ENCODE results near the gene RAP2B. TPM values are rescaled to one million over a fixed set of nuclear protein-coding genes. Genes with fewer than 3 reads are reported as not detected.

The RAP2B gene
- total and polyA plus RNA-seq, 3 experiments from 2014 or later: 17.8 to 20.3 (median 18.3) TPM

DNA sequence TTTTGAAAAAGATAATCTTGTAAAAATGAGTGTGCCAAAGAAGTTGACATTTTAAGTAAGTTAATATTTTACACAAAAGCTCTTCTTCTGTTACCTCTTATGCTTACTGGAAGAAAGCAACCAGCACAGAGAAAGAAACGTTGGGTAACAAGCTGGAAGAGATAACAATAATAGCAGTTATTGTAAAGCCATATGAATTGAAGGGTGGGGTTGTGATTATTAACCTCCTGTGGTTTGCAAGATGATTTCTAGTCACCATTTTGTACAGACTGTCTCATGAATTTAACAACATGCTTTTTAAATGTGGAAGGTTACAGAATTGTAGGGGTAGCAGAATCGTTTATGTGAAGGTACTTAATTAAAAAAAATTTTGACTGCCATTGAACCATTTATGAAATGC, 9.2 kb downstream of the RAP2B start:
- H3K4me1 ChIP-seq (ENCODE audit: insufficient read depth, low read length): peaks cover 24% of the 10 kb centered on the region
- peaks cover 65 to 77% (median 74%) of the 10 kb centered on the region in 3 donors for H3K4me1 Mint-ChIP-seq
- no peak overlapping the region for H3K27ac ChIP-seq (ENCODE audit: low read depth, low read length)
- H3K4me3 Mint-ChIP-seq: no peak overlapping the region
- H3K36me3 Mint-ChIP-seq: peaks cover 2 to 28% (median 4%) of the 10 kb centered on the region in 3 donors
- no peaks in the 10 kb centered on the region for H3K9me3 ChIP-seq (ENCODE audit: low read length)
- peaks cover 0 to 5% (median 0%) of the 10 kb centered on the region in 5 donors for H3K9me3 Mint-ChIP-seq
- no peak for DNase-seq
- no peaks in the 10 kb centered on the region for H3K27me3 Mint-ChIP-seq
- CTCF ChIA-PET: interaction anchor here (2.3 kb wide), 1 partner anchor 119 kb away, joined by 10 read pairs; no protein-coding TSS in a partner anchor
- H3K27me3 ChIP-seq (ENCODE audit: insufficient read depth, low read length, poor library complexity, severe bottlenecking): no peaks in the 10 kb centered on the region
- H3K27ac Mint-ChIP-seq: peak overlapping the region in 2 of 8 donors; percentile 17 to 44
- no peaks in the 10 kb centered on the region for H3K36me3 ChIP-seq (ENCODE audit: insufficient read depth, low read length)
- POLR2A ChIA-PET: no interaction called here
- no peak overlapping the region for H3K4me3 ChIP-seq (ENCODE audit: low read length)

DNA sequence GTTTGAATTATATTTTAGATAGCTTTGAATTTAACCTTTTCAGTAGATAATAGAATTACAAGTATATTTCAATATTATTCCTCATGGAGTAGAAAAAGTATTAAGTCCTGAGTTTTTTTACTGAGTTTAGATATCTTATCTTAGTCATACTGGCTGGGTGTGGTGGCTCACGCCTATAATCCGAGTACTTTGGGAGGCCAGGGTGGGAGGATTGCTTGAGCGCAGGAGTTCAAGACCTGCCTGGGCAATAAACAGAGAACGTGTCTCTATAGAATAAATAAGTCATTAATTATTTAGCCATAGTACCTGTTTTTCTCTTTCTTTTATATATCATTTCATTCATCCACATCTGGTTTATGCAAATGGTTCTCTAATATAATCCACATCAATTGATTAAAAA, 9.9 kb downstream of the RAP2B start:
- Histone ChIP-seq H3K4me3 (ENCODE audit: low read length) (no peak overlapping the region), H3K4me1 (ENCODE audit: insufficient read depth, low read length) (peaks cover 17% of the 10 kb centered on the region), H3K9me3 (ENCODE audit: low read length) (no peaks in the 10 kb centered on the region), H3K36me3 (ENCODE audit: insufficient read depth, low read length) (no peaks in the 10 kb centered on the region), H3K27me3 (ENCODE audit: insufficient read depth, low read length, poor library complexity, severe bottlenecking) (no peaks in the 10 kb centered on the region), H3K27ac (ENCODE audit: low read depth, low read length) (no peak overlapping the region)
- Mint-ChIP-seq H3K27me3 (no peaks in the 10 kb centered on the region), H3K4me3 (no peak overlapping the region), H3K4me1 (peaks cover 59 to 70% (median 68%) of the 10 kb centered on the region in 3 donors), H3K36me3 (peaks cover 2 to 28% (median 8%) of the 10 kb centered on the region in 3 donors), H3K9me3 (peaks cover 0 to 5% (median 0%) of the 10 kb centered on the region in 5 donors), H3K27ac (peak overlapping the region in 3 of 8 donors; percentile 30 to 92 (median 50))
- ChIA-PET POLR2A (no interaction called here), CTCF (interaction anchor here (1.3 to 2.3 kb wide), 2 partner anchors 11 to 118 kb away, joined by 3 to 10 read pairs; no protein-coding TSS in a partner anchor)
- DNase-seq: no peak

DNA sequence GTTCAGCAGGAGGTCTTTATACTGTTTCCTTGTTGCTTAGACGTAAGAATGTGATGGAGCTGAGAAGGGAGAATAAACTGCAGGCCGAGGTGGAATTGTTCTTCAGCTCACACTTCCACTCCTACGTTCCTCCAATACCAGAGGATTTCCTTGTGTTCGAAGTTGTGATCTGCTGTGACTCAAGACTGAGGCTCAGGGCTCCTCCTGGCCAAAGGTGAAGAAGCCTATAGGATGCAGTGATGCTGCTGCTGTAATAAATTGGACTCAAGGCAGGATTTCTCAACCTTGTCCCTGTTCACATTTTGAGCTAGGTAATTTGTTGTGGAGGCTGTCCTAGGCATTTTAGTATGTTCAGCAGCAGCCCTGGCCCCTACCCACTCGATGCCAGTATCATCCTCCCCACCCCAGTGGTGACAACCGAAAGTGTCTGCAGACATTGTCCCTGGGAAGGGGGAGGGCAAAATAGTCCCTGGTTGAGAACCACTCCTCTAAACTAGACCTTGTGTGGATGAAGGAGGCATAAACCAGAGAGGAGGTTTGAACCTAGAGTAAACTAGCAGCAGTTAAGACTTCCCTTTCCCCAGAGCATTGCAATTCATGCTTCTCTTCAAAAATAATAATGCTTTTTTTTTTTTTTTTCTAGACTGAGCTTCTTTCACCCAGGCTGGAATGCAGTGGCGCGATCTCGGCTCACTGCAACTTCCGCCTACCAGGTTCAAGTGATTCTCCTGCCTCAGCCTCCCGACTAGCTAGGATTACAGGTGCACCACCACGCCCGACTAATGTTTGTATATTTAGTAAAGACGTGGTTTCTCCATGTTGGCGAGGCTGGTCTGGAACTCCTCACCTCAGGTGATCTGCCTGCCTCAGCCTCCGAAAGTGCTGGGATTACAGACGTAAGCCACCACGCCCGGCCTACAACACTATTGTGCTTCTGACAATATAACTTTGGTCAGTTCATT, 11.1 kb downstream of the RAP2B start:
- peak overlapping the region in 7 of 8 donors; percentile 18 to 86 (median 68) for H3K27ac Mint-ChIP-seq
- H3K4me1 ChIP-seq (ENCODE audit: insufficient read depth, low read length): peaks cover 7% of the 10 kb centered on the region
- no peaks in the 10 kb centered on the region for H3K36me3 ChIP-seq (ENCODE audit: insufficient read depth, low read length)

DNA sequence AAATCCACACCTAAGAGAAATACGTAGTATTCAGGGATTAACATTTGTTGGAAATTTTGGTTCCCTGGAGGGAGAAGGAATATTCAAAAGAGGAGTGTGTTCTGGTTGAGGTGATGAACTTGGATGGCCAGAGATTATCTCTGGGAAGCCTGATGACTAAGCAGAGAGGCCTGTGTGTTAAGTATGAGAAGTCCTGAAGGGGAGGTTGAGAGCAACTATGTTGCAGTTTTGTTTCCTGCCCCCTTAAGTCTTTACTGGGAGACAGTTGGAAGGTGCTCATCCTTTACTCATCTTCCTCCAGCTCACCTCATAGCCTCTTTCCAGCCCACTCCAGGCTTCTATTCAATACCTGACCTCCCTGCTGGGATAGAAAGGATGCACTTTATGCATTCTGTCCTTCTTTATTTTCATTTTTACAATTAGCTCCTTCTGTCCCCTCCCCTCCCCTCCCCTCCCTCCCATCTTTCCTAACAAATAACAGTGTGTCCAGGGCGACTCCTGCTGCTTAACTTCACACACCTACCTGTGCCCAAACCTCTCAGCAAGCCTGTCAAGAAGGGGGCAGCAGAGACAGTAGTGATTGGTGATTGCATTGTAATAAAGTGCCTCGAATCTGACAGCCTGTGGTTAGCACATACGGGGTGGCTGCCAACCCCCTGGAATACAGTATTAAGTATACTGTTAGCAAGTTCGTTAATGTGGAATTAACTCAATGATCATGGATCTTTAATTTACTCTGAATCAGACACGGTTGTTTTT, 11.9 kb downstream of the RAP2B start:
- Histone ChIP-seq H3K36me3 (ENCODE audit: insufficient read depth, low read length) (no peaks in the 10 kb centered on the region), H3K4me1 (ENCODE audit: insufficient read depth, low read length) (no peaks in the 10 kb centered on the region), H3K27ac (ENCODE audit: low read depth, low read length) (no peak overlapping the region), H3K27me3 (ENCODE audit: insufficient read depth, low read length, poor library complexity, severe bottlenecking) (no peaks in the 10 kb centered on the region), H3K4me3 (ENCODE audit: low read length) (no peak overlapping the region), H3K9me3 (ENCODE audit: low read length) (no peaks in the 10 kb centered on the region)
- H3K4me1 Mint-ChIP-seq: peaks cover 40 to 57% (median 48%) of the 10 kb centered on the region in 3 donors
- H3K27me3 Mint-ChIP-seq: no peaks in the 10 kb centered on the region
- ChIA-PET CTCF (interaction anchor here (0.9 to 1.5 kb wide), 3 partner anchors 10 to 595 kb away, joined by 3 read pairs; no protein-coding TSS in a partner anchor), POLR2A (no interaction called here)
- H3K4me3 Mint-ChIP-seq: no peak overlapping the region
- peaks cover 0 to 5% (median 0%) of the 10 kb centered on the region in 5 donors for H3K9me3 Mint-ChIP-seq
- H3K36me3 Mint-ChIP-seq: peaks cover 2 to 21% (median 8%) of the 10 kb centered on the region in 3 donors
- peak in 1 of 5 donors; percentile 17 for DNase-seq
- peak overlapping the region in 7 of 8 donors; percentile 18 to 86 (median 68) for H3K27ac Mint-ChIP-seq

More for the DNA sequence above, 11.1 kb downstream of the RAP2B start:
- Histone ChIP-seq H3K4me3 (ENCODE audit: low read length) (no peak overlapping the region), H3K9me3 (ENCODE audit: low read length) (no peaks in the 10 kb centered on the region), H3K27ac (ENCODE audit: low read depth, low read length) (no peak overlapping the region), H3K27me3 (ENCODE audit: insufficient read depth, low read length, poor library complexity, severe bottlenecking) (no peaks in the 10 kb centered on the region)
- Mint-ChIP-seq H3K4me1 (peaks cover 47 to 62% (median 56%) of the 10 kb centered on the region in 3 donors), H3K27me3 (no peaks in the 10 kb centered on the region), H3K4me3 (no peak overlapping the region), H3K9me3 (peaks cover 0 to 5% (median 0%) of the 10 kb centered on the region in 5 donors), H3K36me3 (peaks cover 2 to 21% (median 8%) of the 10 kb centered on the region in 3 donors)
- POLR2A ChIA-PET: no interaction called here
- CTCF ChIA-PET: interaction anchor here (0.7 to 2.3 kb wide), 4 partner anchors 9 to 117 kb away, joined by 3 to 10 read pairs (median 4); no protein-coding TSS in a partner anchor
- no peak for DNase-seq

DNA sequence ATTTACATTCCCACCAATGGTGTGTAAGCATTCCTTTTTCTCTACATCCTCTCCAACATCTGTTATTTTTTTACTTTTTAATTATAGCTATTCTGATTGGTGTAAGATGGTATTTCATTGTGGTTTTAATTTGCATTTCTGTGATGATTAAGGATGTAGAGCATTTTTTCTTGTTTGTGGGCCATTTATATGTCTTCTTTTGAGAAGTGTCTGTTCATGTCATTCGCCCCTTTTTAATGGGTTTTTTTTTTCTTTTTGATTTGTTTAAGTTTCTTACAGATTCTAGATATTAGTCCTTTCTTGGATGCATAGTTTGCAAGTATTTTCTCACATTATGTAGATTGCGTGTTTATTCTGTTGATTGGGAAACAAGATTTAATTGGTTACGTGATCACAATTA, 14.2 kb downstream of the RAP2B start:
- H3K4me1 Mint-ChIP-seq: peaks cover 30 to 43% (median 39%) of the 10 kb centered on the region in 3 donors
- CTCF ChIA-PET: no interaction called here
- H3K4me3 Mint-ChIP-seq: no peak overlapping the region
- Histone ChIP-seq H3K9me3 (ENCODE audit: low read length) (no peaks in the 10 kb centered on the region), H3K4me1 (ENCODE audit: insufficient read depth, low read length) (no peaks in the 10 kb centered on the region), H3K27me3 (ENCODE audit: insufficient read depth, low read length, poor library complexity, severe bottlenecking) (no peaks in the 10 kb centered on the region), H3K36me3 (ENCODE audit: insufficient read depth, low read length) (no peaks in the 10 kb centered on the region), H3K4me3 (ENCODE audit: low read length) (no peak overlapping the region), H3K27ac (ENCODE audit: low read depth, low read length) (no peak overlapping the region)
- peak overlapping the region in 1 of 8 donors; percentile 47 for H3K27ac Mint-ChIP-seq
- no peaks in the 10 kb centered on the region for H3K27me3 Mint-ChIP-seq
- peaks cover 0 to 5% (median 0%) of the 10 kb centered on the region in 5 donors for H3K9me3 Mint-ChIP-seq
- POLR2A ChIA-PET: no interaction called here
- no peak for DNase-seq
- H3K36me3 Mint-ChIP-seq: peaks cover 5 to 22% (median 12%) of the 10 kb centered on the region in 3 donors

DNA sequence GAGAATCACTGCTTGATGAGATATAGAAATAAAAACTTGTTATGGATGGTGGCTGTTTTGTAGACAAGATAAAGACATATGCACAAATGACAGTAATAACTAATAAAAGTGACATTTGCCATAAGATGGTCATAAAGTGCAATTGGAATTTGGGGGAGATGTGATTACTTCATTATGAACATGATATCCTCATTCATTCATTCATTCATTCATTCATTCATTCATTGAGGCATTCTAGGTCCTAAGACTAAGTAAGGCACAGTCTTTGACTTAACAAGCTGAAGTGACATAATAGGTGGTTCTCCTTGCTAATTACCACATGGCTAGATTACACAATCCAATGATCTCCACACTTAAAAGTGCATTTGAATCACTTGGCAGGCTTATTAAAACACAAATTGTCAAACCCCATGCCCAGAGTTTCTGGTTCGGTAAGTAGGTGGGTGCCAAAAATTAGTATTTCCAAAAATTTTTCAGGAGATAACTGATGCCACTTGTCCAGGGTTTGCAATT, 18.9 kb downstream of the RAP2B start:
- Mint-ChIP-seq H3K4me1 (peaks cover 10 to 25% (median 15%) of the 10 kb centered on the region in 3 donors), H3K27me3 (no peaks in the 10 kb centered on the region), H3K36me3 (peaks cover 4 to 19% (median 16%) of the 10 kb centered on the region in 3 donors), H3K4me3 (no peak overlapping the region), H3K27ac (peak overlapping the region in 1 of 8 donors; percentile 29), H3K9me3 (peaks cover 0 to 3% (median 0%) of the 10 kb centered on the region in 5 donors)
- H3K4me3 ChIP-seq (ENCODE audit: low read length): no peak overlapping the region
- no peaks in the 10 kb centered on the region for H3K9me3 ChIP-seq (ENCODE audit: low read length)
- no peak for DNase-seq
- H3K27ac ChIP-seq (ENCODE audit: low read depth, low read length): no peak overlapping the region
- POLR2A ChIA-PET: no interaction called here
- H3K36me3 ChIP-seq (ENCODE audit: insufficient read depth, low read length): no peaks in the 10 kb centered on the region
- no peaks in the 10 kb centered on the region for H3K27me3 ChIP-seq (ENCODE audit: insufficient read depth, low read length, poor library complexity, severe bottlenecking)
- CTCF ChIA-PET: no interaction called here
- H3K4me1 ChIP-seq (ENCODE audit: insufficient read depth, low read length): peaks cover 10% of the 10 kb centered on the region

DNA sequence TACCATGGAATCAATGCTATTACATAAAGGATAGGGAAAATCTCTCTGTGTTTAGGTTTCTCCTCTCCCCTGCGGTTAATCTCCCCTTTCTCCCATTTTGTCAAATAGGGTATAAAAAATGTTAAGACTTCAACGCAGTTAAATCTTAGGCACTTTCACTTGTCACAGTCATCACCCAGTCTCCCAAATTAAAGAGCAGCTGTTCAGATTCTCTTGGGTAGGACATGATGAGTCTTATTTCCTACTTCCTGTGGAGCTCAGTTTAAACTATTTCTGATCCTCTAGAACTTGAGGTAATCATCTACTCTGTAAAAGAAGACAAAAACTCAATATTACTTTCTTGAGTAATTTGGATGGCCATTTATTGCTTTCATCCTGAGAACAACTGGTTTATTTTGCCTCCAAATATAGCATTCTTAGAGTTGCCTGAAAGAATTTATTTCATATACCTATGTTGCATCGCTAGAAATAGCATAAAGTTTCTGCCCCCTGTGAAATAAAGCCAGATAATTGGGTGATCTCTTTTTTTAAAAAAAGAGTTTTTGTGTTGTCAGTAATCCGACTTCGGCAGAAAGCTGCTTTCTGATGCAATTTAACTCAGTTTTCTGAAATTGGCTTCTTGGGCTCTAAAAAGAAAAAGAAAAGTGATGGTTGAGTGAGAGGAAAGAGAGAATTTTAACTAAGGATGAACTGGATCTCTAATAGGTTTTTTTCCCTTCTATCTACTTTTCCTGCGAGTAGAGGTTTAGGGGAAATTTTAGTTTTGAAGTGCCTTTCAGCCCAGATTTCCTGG, 20.7 kb downstream of the RAP2B start:
- no peaks in the 10 kb centered on the region for H3K27me3 Mint-ChIP-seq
- ChIA-PET CTCF (no interaction called here), POLR2A (interaction anchor here (0.5 to 0.6 kb wide), 2 partner anchors 10 to 18 kb away, joined by 3 read pairs; no protein-coding TSS in a partner anchor)

More for the DNA sequence above, 20.7 kb downstream of the RAP2B start:
- no peak overlapping the region for H3K27ac ChIP-seq (ENCODE audit: low read depth, low read length)
- H3K27ac Mint-ChIP-seq: peak overlapping the region in 2 of 8 donors; percentile 19 to 51
- H3K4me1 Mint-ChIP-seq: peaks cover 15 to 26% (median 15%) of the 10 kb centered on the region in 3 donors
- H3K4me1 ChIP-seq (ENCODE audit: insufficient read depth, low read length): peaks cover 10% of the 10 kb centered on the region
- H3K36me3 ChIP-seq (ENCODE audit: insufficient read depth, low read length): no peaks in the 10 kb centered on the region
- H3K27me3 ChIP-seq (ENCODE audit: insufficient read depth, low read length, poor library complexity, severe bottlenecking): no peaks in the 10 kb centered on the region
- H3K9me3 Mint-ChIP-seq: no peaks in the 10 kb centered on the region
- no peak overlapping the region for H3K4me3 ChIP-seq (ENCODE audit: low read length)
- no peak overlapping the region for H3K4me3 Mint-ChIP-seq
- peaks cover 4 to 15% (median 9%) of the 10 kb centered on the region in 3 donors for H3K36me3 Mint-ChIP-seq
- DNase-seq: no peak
- H3K9me3 ChIP-seq (ENCODE audit: low read length): no peaks in the 10 kb centered on the region

All from CD8-positive, alpha-beta memory T cell (primary cell).